Testis (tissue), 2 donors: ENCODE results near the gene SCG5.

Experiments used
- POLR2A ChIP-seq: fragments of 450-650 bp; IDR thresholded peaks from one replicate; pipeline ENCODE4 v1.6.1; 2017; ENCODE audit warnings: antibody characterized with exemption, mild to moderate bottlenecking, moderate library complexity
- TF ChIP-seq, protein P1 (sequence below), 3 experiments: fragments of 450-650 bp in 2 of 3; fragments of 200-600 bp in 1 of 3; sonication (generic) in 1 of 3; IDR thresholded peaks; one replicate each; pipeline ENCODE4 v1.5.1; 2016 to 2019; ENCODE audit warnings: antibody characterized with exemption in 3 of 3, mild to moderate bottlenecking in 2 of 3, moderate library complexity in 1 of 3

DNA sequence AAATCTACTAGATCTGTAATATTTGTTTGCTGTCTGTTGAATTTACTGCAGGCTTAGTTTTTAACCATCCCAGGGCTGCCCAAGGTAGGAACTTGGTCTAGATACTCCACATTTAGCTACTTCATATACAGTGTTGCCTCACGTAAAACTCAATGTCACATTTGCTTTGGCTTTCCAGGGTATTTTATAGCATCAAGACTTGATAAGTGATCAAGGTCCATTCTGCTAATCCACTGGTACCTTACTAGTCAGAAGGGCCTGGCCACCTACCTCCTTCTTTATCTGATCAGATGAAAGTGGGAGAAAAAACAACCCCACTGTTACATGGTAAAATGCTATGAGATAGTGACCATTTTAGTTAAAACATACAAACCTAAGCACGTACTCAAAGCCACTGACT is 50.8 kb downstream of the SCG5 start:
- TF ChIP-seq, protein P1, sequence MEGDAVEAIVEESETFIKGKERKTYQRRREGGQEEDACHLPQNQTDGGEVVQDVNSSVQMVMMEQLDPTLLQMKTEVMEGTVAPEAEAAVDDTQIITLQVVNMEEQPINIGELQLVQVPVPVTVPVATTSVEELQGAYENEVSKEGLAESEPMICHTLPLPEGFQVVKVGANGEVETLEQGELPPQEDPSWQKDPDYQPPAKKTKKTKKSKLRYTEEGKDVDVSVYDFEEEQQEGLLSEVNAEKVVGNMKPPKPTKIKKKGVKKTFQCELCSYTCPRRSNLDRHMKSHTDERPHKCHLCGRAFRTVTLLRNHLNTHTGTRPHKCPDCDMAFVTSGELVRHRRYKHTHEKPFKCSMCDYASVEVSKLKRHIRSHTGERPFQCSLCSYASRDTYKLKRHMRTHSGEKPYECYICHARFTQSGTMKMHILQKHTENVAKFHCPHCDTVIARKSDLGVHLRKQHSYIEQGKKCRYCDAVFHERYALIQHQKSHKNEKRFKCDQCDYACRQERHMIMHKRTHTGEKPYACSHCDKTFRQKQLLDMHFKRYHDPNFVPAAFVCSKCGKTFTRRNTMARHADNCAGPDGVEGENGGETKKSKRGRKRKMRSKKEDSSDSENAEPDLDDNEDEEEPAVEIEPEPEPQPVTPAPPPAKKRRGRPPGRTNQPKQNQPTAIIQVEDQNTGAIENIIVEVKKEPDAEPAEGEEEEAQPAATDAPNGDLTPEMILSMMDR (IDR thresholded peaks at IDR 0.05): no peak
- no peak for TF ChIP-seq POLR2A
